ENCODE data around the gene MPRIP.

- TF ChIP-seq, protein P1, sequence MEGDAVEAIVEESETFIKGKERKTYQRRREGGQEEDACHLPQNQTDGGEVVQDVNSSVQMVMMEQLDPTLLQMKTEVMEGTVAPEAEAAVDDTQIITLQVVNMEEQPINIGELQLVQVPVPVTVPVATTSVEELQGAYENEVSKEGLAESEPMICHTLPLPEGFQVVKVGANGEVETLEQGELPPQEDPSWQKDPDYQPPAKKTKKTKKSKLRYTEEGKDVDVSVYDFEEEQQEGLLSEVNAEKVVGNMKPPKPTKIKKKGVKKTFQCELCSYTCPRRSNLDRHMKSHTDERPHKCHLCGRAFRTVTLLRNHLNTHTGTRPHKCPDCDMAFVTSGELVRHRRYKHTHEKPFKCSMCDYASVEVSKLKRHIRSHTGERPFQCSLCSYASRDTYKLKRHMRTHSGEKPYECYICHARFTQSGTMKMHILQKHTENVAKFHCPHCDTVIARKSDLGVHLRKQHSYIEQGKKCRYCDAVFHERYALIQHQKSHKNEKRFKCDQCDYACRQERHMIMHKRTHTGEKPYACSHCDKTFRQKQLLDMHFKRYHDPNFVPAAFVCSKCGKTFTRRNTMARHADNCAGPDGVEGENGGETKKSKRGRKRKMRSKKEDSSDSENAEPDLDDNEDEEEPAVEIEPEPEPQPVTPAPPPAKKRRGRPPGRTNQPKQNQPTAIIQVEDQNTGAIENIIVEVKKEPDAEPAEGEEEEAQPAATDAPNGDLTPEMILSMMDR (conservative IDR thresholded peaks at IDR 0.05) = no peak
- TF ChIP-seq ZFX (IDR thresholded peaks at IDR 0.05) = no peak
Observed at GRCh38 chr17:17190188-17190587, 147.9 kb downstream of the MPRIP start.
